Caco-2 (cell line): Measurements from ENCODE around the gene AKAP1. TPM values are rescaled to one million over a fixed set of nuclear protein-coding genes. Genes with fewer than 3 reads are reported as not detected.

ENCODE experiments used
- BruUV-seq: library from RNA; stranded (reverse); fragments of 400-500 nt; replicated peaks from 2 replicates; lab custom pipeline; 2021; lab: Mats Ljungman, UMichigan
- CTCF ChIA-PET: fragments of 300-600 bp; sonication (Branson Sonifier 250); formaldehyde crosslinking; loops from one replicate; lab custom pipeline; 2022; ENCODE audit warnings: antibody characterized with exemption; lab: Charles Lee
- POLR2A ChIA-PET: fragments of 300-600 bp; sonication (Branson Sonifier 250); formaldehyde crosslinking; loops from one replicate; lab custom pipeline; 2022; ENCODE audit warnings: antibody characterized with exemption; lab: Charles Lee
- DNase-seq, 2 experiments: peaks; one replicate each; pipeline versions ENCODE4 v3.0.0 to v3.0.0-alpha.2; 2020 to 2022
- H3K27me3 ChIP-seq: replicated peaks from 2 replicates; pipeline ENCODE4 v1.6.0; 2011; ENCODE audit warnings: low read length; ENCODE audit not compliant: control insufficient read depth, insufficient read depth
- H3K36me3 ChIP-seq: 2 replicates; pipeline ENCODE4 v1.5.1; 2011; ENCODE audit warnings: low read length; ENCODE audit not compliant: control insufficient read depth, insufficient read depth
- H3K4me1 ChIP-seq: fragments of 250-450 bp; sonication (Bioruptor Pico); 2 replicates; pipeline ENCODE4 v1.5.1; 2020; ENCODE audit warnings: mild to moderate bottlenecking
- H3K4me3 ChIP-seq: 2 replicates; pipeline ENCODE4 v1.5.1; 2011; ENCODE audit warnings: low read depth, mild to moderate bottlenecking, control low read depth, low read length
- H3K9me3 ChIP-seq: fragments of 250-450 bp; sonication (Bioruptor Pico); 2 replicates; pipeline ENCODE4 v1.5.1; 2020; ENCODE audit warnings: mild to moderate bottlenecking, moderate library complexity
- H3K27ac Mint-ChIP-seq: one replicate; pipeline ENCODE4 v1.8.0; 2022; ENCODE audit warnings: mixed read lengths; ENCODE audit not compliant: unreplicated experiment
- H3K27me3 Mint-ChIP-seq: one replicate; pipeline ENCODE4 v1.8.0; 2022; ENCODE audit warnings: mixed read lengths; ENCODE audit not compliant: insufficient read depth, unreplicated experiment
- H3K36me3 Mint-ChIP-seq: one replicate; pipeline ENCODE4 v1.8.0; 2022; ENCODE audit warnings: mild to moderate bottlenecking, mixed read lengths; ENCODE audit not compliant: insufficient read depth, unreplicated experiment
- H3K4me1 Mint-ChIP-seq: one replicate; pipeline ENCODE4 v1.8.0; 2022; ENCODE audit warnings: low read depth, mixed read lengths; ENCODE audit not compliant: unreplicated experiment
- H3K4me3 Mint-ChIP-seq: one replicate; pipeline ENCODE4 v1.8.0; 2022; ENCODE audit warnings: mild to moderate bottlenecking, moderate library complexity, mixed read lengths; ENCODE audit not compliant: unreplicated experiment
- H3K9me3 Mint-ChIP-seq: one replicate; pipeline ENCODE4 v1.8.0; 2022; ENCODE audit warnings: mixed read lengths; ENCODE audit not compliant: unreplicated experiment
- CTCF ChIP-seq, 2 experiments: fragments of 200-600 bp in 1 of 2; IDR thresholded peaks; 1 replicate in 1 of 2; 2 replicates in 1 of 2; pipeline versions ENCODE4 v1.5.1 to v1.8.0; 2011 to 2022; ENCODE audit warnings: antibody characterized with exemption in 1 of 2, control low read depth in 1 of 2, inconsistent platforms in 1 of 2, low read depth in 1 of 2, low read length in 1 of 2, mild to moderate bottlenecking in 1 of 2, moderate library complexity in 1 of 2; ENCODE audit not compliant: insufficient read depth in 1 of 2, severe bottlenecking in 1 of 2, unreplicated experiment in 1 of 2
- intact Hi-C: fragments of 100-400 bp; cut with micrococcal nuclease; formaldehyde crosslinking; loops from one replicate; pipeline ENCODE4 v1.10.0; 2022; ENCODE audit not compliant: unreplicated experiment
- total RNA-seq: library from RNA; stranded (reverse); gene quantifications from 2 replicates; pipeline ENCODE4 v1.2.3, GENCODE V29; 2022

Gene AKAP1
- total RNA-seq, 1 experiment from 2014 or later = 87.1 TPM

DNA sequence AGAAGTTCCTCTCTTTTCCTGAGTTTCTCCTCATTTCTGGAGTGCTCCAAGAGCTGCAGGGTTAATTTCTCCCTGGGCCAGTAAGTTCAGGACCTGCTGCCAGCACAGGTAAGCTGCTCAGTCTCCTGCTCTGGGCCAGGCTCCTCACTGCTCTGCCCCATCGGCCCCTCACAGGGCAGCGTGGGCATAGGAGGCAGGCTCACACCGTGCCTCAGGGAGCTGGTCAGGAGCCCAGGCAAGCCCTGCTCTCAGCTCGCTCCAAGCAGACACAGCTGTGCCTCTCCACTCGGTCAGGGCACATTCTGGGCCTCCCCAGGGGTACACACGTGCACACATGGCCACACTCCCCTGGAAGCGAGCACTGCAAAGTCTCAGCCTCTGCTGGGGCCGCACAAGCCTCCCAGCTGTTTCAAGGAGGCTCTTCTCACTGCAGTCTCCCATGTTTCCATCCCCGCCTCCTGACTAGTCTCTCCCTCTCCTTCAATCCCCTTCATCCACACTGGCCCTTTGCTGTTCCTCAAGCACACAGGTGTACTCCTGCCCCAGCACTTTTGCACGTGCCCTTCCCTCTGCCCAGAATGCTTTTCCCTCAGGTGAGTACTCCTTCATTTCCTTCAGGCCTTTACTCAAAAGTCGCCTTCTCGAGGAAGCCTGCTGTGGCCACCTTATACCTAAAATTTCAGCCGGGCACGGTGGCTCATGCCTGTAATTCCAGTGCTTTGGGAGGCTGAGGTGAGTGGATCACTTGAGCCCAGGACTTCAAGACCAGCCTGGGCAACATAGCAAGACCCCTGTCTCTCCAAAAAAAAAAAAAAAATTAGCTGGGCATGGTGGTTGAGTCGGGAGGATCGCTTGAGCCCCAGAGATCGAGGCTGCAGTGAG is 53.2 kb downstream of the AKAP1 start:
- no peak overlapping the region for H3K4me3 Mint-ChIP-seq
- intact Hi-C loops = loop anchor here (10.0 kb wide), 2 partner anchors 267 to 297 kb away; no protein-coding TSS in a partner anchor
- H3K9me3 Mint-ChIP-seq = no peaks in the 10 kb centered on the region
- H3K4me1 Mint-ChIP-seq = no peaks in the 10 kb centered on the region
- no peaks in the 10 kb centered on the region for H3K36me3 ChIP-seq
- 0 out of 2 replicates have a peak, but pooled peaks cover 2% of the 10 kb centered on the region for H3K4me1 ChIP-seq
- no peak for DNase-seq
- H3K27me3 Mint-ChIP-seq = no peaks in the 10 kb centered on the region
- no peak overlapping the region for H3K27ac Mint-ChIP-seq
- no peak overlapping the region for H3K4me3 ChIP-seq
- CTCF ChIA-PET = no interaction called here
- BruUV-seq = no TSS peak
- POLR2A ChIA-PET = no interaction called here
- TF ChIP-seq CTCF (IDR thresholded peaks at IDR 0.05; ENCODE audit: insufficient read depth in 1 of 2, low read depth in 1 of 2, low read length in 1 of 2, severe bottlenecking in 1 of 2, unreplicated experiment in 1 of 2) = no peak
- H3K9me3 ChIP-seq = no peaks in the 10 kb centered on the region
- H3K27me3 ChIP-seq = no peaks in the 10 kb centered on the region
- no peaks in the 10 kb centered on the region for H3K36me3 Mint-ChIP-seq

GRCh38 chr17:57138956-57139576 is 54.0 kb downstream of the AKAP1 start:
- H3K4me3 ChIP-seq = no peak overlapping the region
- no peak overlapping the region for H3K27ac Mint-ChIP-seq
- no peaks in the 10 kb centered on the region for H3K27me3 Mint-ChIP-seq

More at GRCh38 chr17:57138956-57139576, 54.0 kb downstream of the AKAP1 start:
- Histone ChIP-seq H3K4me1 (0 out of 2 replicates have a peak, but pooled peaks cover 2% of the 10 kb centered on the region), H3K27me3 (no peaks in the 10 kb centered on the region), H3K9me3 (no peaks in the 10 kb centered on the region), H3K36me3 (no peaks in the 10 kb centered on the region)
- BruUV-seq = no TSS peak
- no peak overlapping the region for H3K4me3 Mint-ChIP-seq
- no peaks in the 10 kb centered on the region for H3K4me1 Mint-ChIP-seq
- TF ChIP-seq CTCF (IDR thresholded peaks at IDR 0.05; ENCODE audit: insufficient read depth in 1 of 2, low read depth in 1 of 2, low read length in 1 of 2, severe bottlenecking in 1 of 2, unreplicated experiment in 1 of 2) = no peak
- no peaks in the 10 kb centered on the region for H3K36me3 Mint-ChIP-seq
- ChIA-PET CTCF (no interaction called here), POLR2A (no interaction called here)
- no peaks in the 10 kb centered on the region for H3K9me3 Mint-ChIP-seq
- intact Hi-C loops = loop anchor here (10.0 kb wide), 2 partner anchors 266 to 296 kb away; no protein-coding TSS in a partner anchor
- DNase-seq = no peak
